NT2/D1 (cell line): Measurements from ENCODE around the gene C19orf67.

Source experiments
- DNase-seq: peaks from one replicate; pipeline ENCODE4 v3.0.0-alpha.2; 2011; ENCODE audit warnings: low read depth, low spot score
- H3K27me3 ChIP-seq: 2 replicates; pipeline ENCODE4 v1.6.0; 2011; ENCODE audit warnings: mild to moderate bottlenecking; ENCODE audit not compliant: insufficient read length, insufficient read depth
- H3K36me3 ChIP-seq: 2 replicates; pipeline ENCODE4 v1.6.1; 2011; ENCODE audit warnings: mild to moderate bottlenecking, low read length, mixed read lengths; ENCODE audit not compliant: insufficient read depth, insufficient read length
- H3K4me1 ChIP-seq: 2 replicates; pipeline ENCODE4 v1.5.1; 2011; ENCODE audit not compliant: insufficient read depth, insufficient read length
- H3K4me3 ChIP-seq: 2 replicates; pipeline ENCODE4 v1.5.1; 2011; ENCODE audit warnings: low read depth; ENCODE audit not compliant: insufficient read length
- H3K9ac ChIP-seq: 2 replicates; pipeline ENCODE4 v1.6.0; 2011; ENCODE audit warnings: low read depth; ENCODE audit not compliant: insufficient read length
- H3K9me3 ChIP-seq: 2 replicates; pipeline ENCODE4 v1.5.1; 2011; ENCODE audit warnings: mild to moderate bottlenecking, low read length; ENCODE audit not compliant: insufficient read depth
- SUZ12 ChIP-seq: IDR thresholded peaks from 2 replicates; pipeline ENCODE4 v1.6.1; 2011; ENCODE audit not compliant: insufficient read length, insufficient read depth; ENCODE audit errors: extremely low read depth
- YY1 ChIP-seq: IDR thresholded peaks from 2 replicates; pipeline ENCODE4 v1.6.1; 2011; ENCODE audit not compliant: insufficient read length, insufficient read depth
- ZNF274 ChIP-seq: IDR thresholded peaks from 2 replicates; pipeline ENCODE4 v1.6.1; 2011; ENCODE audit warnings: mild to moderate bottlenecking, low read depth, low read length

The C19orf67 gene

DNA sequence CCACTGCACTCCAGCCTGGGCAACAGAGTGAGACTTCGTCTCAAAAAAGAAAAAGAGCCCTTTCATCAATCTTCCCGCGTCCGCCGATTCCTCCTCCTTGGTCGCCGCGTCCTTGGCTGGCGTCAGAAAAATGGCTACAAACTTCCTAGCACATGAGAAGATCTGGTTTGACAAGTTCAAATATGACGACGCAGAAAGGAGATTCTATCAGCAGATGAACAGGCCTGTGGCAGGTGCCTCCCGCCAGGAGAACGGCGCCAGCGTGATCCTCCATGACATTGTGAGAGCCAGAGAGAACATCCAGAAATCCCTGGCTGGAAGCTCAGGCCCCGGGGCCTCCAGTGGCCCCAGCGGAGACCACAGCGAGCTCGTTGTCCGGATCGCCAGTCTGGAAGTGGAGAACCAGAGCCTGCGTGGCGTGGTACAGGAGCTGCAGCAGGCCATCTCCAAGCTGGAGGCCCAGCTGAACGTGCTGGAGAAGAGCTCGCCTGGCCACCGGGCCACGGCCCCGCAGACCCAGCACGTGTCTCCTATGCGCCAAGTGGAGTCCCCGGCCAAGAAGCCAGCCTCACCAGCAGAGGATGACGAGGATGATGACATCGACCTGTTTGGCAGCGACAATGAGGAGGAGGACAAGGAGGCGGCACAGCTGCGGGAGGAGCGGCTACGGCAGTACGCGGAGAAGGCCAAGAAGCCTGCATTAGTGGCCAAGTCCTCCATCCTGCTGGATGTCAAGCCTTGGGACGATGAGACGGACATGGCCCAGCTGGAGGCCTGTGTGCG lies 15.1 kb downstream of the C19orf67 start:
- TF ChIP-seq SUZ12 = no peak
- no peak for TF ChIP-seq YY1
- TF ChIP-seq ZNF274 = no peak
- DNase-seq = no peak
- no peak overlapping the region for H3K9ac ChIP-seq

GRCh38 chr19:14066134-14066533 lies 19.4 kb downstream of the C19orf67 start:
- DNase-seq = no peak
- Histone ChIP-seq H3K36me3 (no peaks in the 10 kb centered on the region), H3K9me3 (no peaks in the 10 kb centered on the region), H3K9ac (no peak overlapping the region), H3K4me1 (peaks cover 4% of the 10 kb centered on the region), H3K4me3 (no peak overlapping the region), H3K27me3 (peaks cover 2% of the 10 kb centered on the region)
- TF ChIP-seq ZNF274 (no peak), SUZ12 (no peak), YY1 (no peak)

More for the DNA sequence above, 15.1 kb downstream of the C19orf67 start:
- Histone ChIP-seq H3K27me3 (peaks cover 36% of the 10 kb centered on the region), H3K9me3 (peaks cover 9% of the 10 kb centered on the region; the same call in 1 of the 2 replicates), H3K4me1 (peaks cover 14% of the 10 kb centered on the region), H3K4me3 (no peak overlapping the region), H3K36me3 (no peaks in the 10 kb centered on the region)

DNA sequence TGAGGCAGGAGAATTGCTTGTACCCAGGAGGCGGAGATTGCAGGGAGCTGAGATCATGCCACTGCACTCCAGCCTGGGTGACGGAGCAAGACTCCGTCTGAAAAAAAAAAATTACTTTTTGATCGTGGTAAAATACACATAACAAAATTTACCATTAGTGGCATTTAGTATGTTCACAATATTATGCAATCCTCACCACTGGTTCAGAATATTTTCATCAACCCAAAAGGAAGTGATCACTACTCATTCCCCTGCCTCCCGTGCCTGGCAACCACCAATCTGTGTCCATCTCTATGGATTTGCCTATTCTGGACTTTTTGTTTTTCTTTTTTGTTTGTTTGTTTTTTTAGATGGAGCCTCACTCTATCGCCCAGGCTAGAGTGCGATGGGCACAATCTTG lies 22.5 kb downstream of the C19orf67 start:
- Histone ChIP-seq H3K36me3 (no peaks in the 10 kb centered on the region), H3K4me3 (no peak overlapping the region), H3K4me1 (peaks cover 15% of the 10 kb centered on the region), H3K9ac (no peak overlapping the region), H3K27me3 (peaks cover 5% of the 10 kb centered on the region), H3K9me3 (no peaks in the 10 kb centered on the region)
- TF ChIP-seq YY1 = no peak
- no peak for DNase-seq

DNA sequence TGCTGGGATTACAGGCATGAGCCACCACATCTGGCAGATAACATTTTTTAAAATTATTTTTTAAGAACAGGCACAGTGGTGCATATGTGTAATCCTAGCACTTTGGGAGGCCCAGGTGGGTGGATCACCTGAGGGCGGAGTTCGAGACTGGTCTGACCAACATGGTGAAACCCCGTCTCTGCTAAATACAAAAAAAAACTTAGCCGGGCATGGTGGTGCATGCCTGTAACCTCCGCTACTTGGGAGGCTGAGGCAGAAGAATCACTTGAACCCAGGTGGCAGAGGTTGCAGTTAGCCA lies 23.1 kb downstream of the C19orf67 start:
- H3K9me3 ChIP-seq = no peaks in the 10 kb centered on the region
- no peak for TF ChIP-seq ZNF274
- no peak for TF ChIP-seq SUZ12
- TF ChIP-seq YY1 = no peak
- no peak for DNase-seq
- peaks cover 5% of the 10 kb centered on the region for H3K27me3 ChIP-seq
- H3K4me3 ChIP-seq = no peak overlapping the region
- no peaks in the 10 kb centered on the region for H3K36me3 ChIP-seq
- H3K9ac ChIP-seq = no peak overlapping the region
- peaks cover 16% of the 10 kb centered on the region for H3K4me1 ChIP-seq

- Histone ChIP-seq H3K9me3 (no peaks in the 10 kb centered on the region), H3K36me3 (no peaks in the 10 kb centered on the region), H3K4me3 (no peak within 1 kb of the TSS), H3K9ac (no peak within 1 kb of the TSS), H3K4me1 (peaks cover 16% of the 10 kb centered on the region), H3K27me3 (peaks cover 5% of the 10 kb centered on the region)
- no peak for DNase-seq
- TF ChIP-seq ZNF274 (no peak), SUZ12 (no peak), YY1 (no peak)
Observed at GRCh38 chr19:14061751-14062557, 23.6 kb downstream of the C19orf67 start, which contains the start of gene PALM3. Gene PALM3, minus strand, starts transcription at chr19:14062076. Its CDS starts 96 bp downstream, at chr19:14061980.

DNA sequence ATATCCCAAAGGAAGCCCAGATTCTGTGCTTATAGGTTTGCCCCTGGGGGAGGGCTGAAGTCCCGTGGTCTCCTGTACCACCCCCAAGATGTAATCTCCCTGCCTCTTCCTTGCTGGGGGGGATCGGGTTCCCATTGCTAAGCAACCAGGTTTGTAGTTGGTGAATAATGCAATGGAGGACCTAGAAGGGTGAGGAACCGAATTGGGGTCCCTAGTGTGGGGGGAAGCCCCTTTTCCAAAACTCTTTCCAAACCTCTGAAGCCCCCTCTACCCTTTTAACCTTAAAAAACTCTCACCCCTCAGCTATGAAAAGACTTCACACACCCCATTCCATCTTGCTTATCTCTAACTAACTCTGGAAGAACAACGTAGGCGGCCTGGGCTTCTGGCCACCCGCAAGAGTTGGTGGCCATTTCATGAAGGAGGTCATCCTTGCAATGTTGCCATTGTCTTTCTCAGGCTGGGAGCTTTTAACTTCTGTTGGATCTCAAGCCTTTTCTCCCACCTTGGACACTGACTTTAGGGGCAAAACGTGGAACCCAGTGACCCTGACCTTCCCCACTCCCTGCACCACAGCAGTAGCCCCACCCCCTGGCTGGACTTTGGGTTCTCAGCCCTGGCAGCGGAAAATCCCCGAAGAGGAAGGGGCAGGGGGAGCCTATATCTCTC lies 24.4 kb downstream of the C19orf67 start:
- Histone ChIP-seq H3K9ac (no peak overlapping the region), H3K4me1 (peaks cover 17% of the 10 kb centered on the region), H3K4me3 (no peak overlapping the region), H3K36me3 (peaks cover 1% of the 10 kb centered on the region), H3K27me3 (peaks cover 5% of the 10 kb centered on the region), H3K9me3 (no peaks in the 10 kb centered on the region)
- DNase-seq = no peak
- no peak for TF ChIP-seq SUZ12
- no peak for TF ChIP-seq YY1
- no peak for TF ChIP-seq ZNF274

- Histone ChIP-seq H3K4me1 (peaks cover 25% of the 10 kb centered on the region), H3K9me3 (no peaks in the 10 kb centered on the region), H3K27me3 (peaks cover 5% of the 10 kb centered on the region), H3K36me3 (peaks cover 9% of the 10 kb centered on the region), H3K9ac (no peak overlapping the region), H3K4me3 (no peak overlapping the region)
- DNase-seq = no peak
- no peak for TF ChIP-seq ZNF274
- no peak for TF ChIP-seq YY1
- TF ChIP-seq SUZ12 = no peak
Observed at GRCh38 chr19:14059652-14060155, 25.9 kb downstream of the C19orf67 start.
